Inflammatory macrophage (primary cell): ENCODE results near the gene TMEM184A.
"Not testable (repeated sequence)": the region's sequence is repeated elsewhere in the genome, so short reads cannot be mapped to it uniquely, and the experiment has no call there.

Source experiments
- DNase-seq, 2 donors: peaks; one replicate each; pipeline ENCODE4 v3.0.0-alpha.2; 2020 to 2022

TMEM184A gene

DNA sequence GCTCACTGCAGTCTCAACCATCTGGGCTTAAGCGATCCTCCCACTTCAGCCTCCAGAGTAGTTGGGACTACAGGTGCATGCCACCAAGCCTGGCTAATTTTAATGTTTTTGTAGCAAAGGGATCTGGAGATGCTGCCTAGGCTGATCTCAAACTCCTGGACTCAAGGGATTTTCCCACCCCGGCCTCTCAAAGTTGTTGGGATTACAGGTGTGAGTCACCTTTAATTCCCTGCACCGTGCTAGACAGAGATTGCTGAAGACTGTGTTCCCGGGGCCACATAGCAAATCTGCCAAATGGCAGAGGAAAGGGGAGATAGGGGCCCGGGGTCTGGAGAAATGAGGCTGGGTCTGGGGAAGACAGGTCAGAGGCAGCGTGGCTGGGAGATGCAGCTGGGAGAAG is 34.5 kb upstream of the TMEM184A start:
- no peak for DNase-seq

DNA sequence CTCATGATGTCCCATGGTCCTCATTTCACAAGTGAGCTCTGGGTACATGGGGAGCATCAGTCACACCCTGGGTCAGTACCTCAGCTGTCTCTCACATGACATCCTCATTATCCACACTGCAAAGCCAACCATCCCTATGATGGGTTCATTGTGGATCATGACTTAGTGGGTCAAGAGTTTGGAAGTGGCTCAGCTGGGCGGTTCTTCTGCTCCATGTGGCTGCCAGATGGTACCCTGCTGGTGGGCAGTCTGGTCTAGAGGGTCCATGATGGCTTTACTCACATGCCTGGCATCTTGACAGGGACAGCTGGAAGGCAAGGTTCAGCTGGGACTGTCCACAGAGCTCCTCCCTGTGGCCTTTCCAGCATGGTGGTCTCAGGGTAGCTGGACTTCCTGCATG is 33.0 kb upstream of the TMEM184A start:
- DNase-seq, result no peak

DNA sequence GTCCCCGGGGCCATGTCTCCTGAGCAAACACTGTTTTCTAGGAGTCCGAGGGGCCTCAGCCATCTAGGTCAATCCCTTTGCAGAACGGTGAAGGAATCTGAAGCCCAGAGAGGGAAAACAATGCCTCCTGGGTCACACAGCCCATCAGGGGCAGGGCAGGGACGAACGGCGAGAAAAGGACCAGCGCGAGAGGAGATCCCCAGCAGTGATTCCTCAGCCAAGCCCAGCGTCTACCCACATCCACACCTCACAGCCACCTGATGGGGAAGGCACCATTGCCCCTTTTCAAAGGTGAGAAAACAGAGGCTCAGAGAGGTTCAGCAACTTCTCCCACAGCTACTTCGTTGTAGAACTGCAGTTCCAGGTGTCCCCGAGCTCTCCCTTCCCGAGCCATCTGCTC is 31.7 kb upstream of the TMEM184A start:
- no peak for DNase-seq

DNA sequence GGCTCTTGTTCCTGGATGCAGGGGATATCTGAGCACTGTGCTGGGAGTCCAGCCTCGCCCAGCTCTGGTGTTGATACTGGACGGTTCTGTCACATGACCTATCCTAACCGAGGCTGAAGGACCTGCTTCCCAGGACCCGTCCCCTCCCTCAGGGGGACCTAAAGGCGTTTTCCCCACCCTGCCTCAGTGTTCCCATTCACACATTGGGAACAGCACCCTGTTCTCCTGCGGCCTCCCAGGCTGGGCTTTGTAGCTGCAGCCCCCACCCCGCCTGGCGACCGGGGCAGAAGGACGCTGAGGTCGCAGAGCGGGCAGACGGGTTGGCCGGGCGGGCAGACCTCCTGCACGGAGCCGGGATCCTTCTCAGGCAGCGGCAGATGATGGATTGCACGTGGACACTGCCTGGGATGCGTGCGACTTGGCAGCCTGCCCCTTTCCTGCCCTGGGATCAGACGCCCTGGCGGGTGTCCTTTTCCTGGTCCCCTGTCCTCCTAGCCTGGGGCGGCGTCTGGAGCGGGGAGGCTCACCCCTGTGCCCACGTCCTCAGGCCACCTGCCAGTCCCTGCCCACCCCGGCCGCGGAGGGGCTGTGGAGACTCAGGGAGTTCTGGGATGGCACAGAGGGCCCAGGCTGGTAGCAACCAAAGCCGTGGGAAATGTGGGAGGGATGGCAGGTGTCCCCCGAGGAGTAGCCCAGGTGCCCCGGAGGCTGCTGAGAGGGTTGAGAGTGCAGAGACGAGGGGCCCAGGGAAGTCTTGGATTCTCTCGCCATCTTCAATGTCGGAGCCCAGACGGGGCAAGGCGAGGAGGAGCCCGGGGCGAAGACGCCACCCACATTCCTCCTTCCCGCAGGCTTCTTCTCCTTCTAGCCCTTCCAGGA is 31.1 kb upstream of the TMEM184A start:
- no peak for DNase-seq

DNA sequence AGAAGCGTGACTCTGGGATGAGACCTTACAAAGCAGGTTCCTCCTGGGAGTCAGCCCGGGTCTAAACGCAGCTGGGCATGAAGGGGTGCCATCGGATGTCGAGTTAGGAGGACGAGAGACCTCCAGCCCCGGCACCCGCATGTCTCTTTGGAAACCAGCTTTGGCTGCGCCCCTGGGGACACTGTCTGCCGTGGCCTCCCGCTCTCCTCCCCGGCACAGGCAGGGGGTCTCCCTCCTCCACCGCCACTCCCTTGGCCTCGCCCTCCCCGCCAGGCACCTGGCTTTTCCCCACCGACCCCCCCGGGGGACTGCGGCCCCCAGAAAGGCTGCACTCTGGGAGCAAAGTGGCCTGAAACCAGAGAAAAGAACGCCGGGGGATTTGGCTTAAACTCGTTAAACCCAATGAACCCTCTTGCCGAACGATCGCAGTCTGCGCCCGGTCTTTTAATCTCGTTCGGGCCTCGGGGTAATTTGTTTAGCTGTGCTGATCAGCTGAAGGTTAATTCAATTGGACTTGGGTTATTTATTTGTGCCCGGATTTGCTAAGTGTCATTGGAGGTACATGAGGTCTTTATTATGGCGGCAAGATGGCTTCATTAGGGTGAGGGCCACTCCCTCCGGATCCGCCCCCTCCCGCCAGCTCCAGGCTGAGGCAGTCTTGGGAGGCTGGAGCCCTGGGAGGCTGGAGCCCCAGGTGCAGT is 30.3 kb upstream of the TMEM184A start:
- no peak for DNase-seq

- DNase-seq, result no peak
Observed at GRCh38 chr7:1585142-1585981, 29.4 kb upstream of the TMEM184A start.

- DNase-seq, result no peak
Observed at GRCh38 chr7:1584700-1585099, 28.7 kb upstream of the TMEM184A start.

- DNase-seq, result not testable (repeated sequence)
Observed at GRCh38 chr7:1583241-1583930, 27.4 kb upstream of the TMEM184A start.

GRCh38 chr7:1580422-1581030 is 24.5 kb upstream of the TMEM184A start:
- no peak for DNase-seq

DNA sequence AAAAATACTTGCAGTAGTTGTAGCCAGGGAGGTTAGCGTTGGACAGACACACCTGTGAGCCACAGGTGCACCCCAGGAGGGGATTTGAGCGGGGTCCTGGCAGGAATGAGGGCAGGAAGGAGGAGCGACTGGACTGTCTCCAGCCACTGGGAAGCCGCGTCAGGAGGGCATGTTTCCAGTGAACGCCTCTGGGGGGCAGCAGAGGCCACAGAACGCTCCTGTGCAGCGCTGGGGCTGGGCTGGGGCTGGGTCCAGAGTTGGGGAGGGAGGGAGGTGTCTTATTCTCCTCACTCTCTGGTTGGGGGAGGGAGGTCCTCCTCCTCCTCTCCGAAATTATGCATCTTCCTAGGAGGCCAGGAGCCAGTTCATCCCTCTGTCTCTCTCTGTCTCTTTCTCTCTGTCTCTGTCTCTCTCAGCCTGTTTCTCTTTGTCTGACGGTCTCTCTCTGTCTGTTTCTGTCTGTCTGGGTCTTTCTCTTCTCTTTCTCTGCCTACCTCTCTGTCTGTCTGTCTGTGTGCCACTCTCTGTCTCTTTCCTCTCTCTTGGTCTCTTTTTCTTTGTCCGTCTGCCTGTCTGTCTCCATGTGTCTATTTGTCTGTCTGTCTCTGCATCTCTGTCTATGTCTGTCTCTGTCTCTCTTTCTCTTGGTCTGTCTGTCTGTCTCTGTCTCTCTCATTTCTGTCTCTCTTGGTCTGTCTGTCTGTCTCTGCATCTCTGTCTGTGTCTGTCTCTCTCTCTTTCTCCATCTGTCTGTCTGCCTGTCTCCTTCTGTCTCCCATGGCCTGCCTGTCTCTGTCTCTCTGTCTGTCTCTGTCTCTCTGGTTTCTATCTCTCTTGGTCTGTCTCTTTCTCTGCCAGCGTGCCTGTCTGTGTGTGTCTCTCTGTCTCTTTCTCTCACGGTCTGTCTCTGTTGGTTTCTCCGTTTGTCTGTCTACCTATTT is 23.7 kb upstream of the TMEM184A start:
- peak; percentile 60 to 61 for DNase-seq

GRCh38 chr7:1578513-1578912 is 22.5 kb upstream of the TMEM184A start:
- no peak for DNase-seq

DNA sequence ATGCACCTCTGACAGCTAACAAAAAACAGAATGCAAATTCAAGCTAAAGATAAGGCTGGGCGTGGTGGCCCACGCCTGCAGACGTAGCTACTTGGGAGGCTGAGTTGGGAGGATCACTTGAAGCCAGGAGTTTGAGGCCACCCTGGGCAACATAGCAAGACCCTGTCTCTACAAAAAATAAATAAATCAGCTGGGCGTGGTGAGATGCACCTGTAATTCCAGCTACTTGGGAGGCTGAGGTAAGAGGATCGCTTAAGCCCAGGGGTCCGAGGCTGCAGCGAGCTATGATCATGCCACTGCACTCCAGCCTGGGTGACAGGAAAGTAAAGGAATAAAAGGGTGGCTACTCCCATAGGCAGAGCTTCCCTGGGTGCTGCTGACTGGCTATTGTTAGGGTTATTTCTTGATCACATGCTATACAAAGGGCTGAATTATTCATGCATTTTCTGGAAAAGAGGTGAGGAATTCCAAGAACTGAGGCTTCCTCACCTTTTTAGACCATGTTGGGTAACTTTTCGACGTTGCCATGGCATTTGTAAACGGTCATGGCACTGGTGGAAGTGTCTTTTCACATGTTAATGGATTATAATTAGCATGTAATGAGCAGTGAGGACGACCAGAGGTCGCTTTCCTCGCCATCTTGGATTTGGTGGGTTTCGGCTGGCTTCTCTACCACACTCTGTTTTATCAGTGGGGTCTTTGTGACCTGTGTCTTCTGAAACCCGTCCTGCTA is 20.7 kb upstream of the TMEM184A start:
- no peak for DNase-seq

DNA sequence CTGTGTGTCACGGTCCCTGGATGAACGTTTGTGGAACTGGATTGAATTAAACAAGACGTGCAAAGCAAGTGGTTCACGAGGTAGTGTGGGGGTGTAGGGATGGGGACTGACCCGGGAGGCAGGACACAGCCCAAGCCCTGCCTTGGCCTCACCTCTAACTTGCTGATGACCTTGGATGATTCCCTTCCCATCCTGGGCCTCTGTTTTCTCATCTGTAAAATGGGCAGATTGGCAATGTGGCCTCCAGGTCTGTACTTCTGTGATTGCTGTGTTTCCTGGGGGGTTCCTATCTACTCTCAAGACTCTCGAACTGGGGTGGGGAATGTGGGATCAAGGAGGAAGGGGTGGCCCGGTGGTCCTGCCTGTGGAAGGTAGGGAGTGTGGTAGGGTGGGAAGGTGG is 19.8 kb upstream of the TMEM184A start:
- no peak for DNase-seq

GRCh38 chr7:1572111-1572822 is 16.3 kb upstream of the TMEM184A start:
- peak; percentile 11 to 47 for DNase-seq

GRCh38 chr7:1569833-1570632 is 14.0 kb upstream of the TMEM184A start, which contains the start of gene PSMG3:
Gene PSMG3 (minus strand): TSS chr7:1570032. CDS start chr7:1569339, 693 bp downstream.
- peak; percentile 90 to 94 for DNase-seq

- DNase-seq, result no peak
Observed at GRCh38 chr7:1569440-1569832, 13.4 kb upstream of the TMEM184A start.

DNA sequence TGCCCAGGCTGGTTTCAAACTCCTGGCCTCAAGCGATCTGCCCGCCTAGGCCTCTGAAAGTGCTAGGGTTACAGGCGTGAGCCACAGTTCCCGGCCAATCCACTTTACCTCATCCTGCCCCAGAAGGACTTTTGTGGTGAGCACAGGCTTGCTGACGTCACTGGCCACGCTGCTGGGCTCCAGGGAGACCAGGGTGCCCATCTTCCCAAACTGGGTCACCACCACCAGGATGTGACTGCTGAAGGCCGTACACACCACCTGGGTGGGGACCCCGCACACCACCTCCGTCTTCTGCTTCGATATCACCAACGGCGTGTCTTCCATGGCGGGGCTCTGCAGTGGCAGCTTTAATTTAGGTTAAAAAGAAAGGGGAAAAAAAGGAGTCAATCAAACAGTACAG is 13.0 kb upstream of the TMEM184A start:
- DNase-seq, result no peak

- DNase-seq, result no peak
Observed at GRCh38 chr7:1567896-1568510, 12.0 kb upstream of the TMEM184A start.
